Ascending aorta (tissue), 2 donors: ENCODE data around the gene PIK3CB. TPM values are rescaled to one million over a fixed set of nuclear protein-coding genes. Genes with fewer than 3 reads are reported as not detected.
"Not testable (repeated sequence)": the region's sequence is repeated elsewhere in the genome, so short reads cannot be mapped to it uniquely, and the experiment has no call there.

Experiments
- DNase-seq, 2 donors: peaks; one replicate each; pipeline ENCODE4 v3.0.0-alpha.2; 2019; ENCODE audit warnings: low spot score in 2 of 2
- H3K27ac ChIP-seq, 2 donors: fragments of 200-600 bp; sonication (generic); one replicate each; pipeline ENCODE4 v1.5.1; 2016 to 2017; ENCODE audit warnings: mild to moderate bottlenecking in 1 of 2
- H3K27me3 ChIP-seq: fragments of 200-600 bp; sonication (generic); one replicate; pipeline ENCODE4 v1.5.1; 2017
- H3K36me3 ChIP-seq, 2 donors: fragments of 200-600 bp; sonication (generic); one replicate each; pipeline ENCODE4 v1.5.1; 2016
- H3K4me1 ChIP-seq, 2 donors: fragments of 200-600 bp; sonication (generic); one replicate each; pipeline ENCODE4 v1.5.1; 2016 to 2017; ENCODE audit warnings: mild to moderate bottlenecking in 1 of 2
- H3K4me3 ChIP-seq, 2 donors: fragments of 200-600 bp; sonication (generic); one replicate each; pipeline ENCODE4 v1.5.1; 2016 to 2017; ENCODE audit warnings: mild to moderate bottlenecking in 1 of 2
- H3K9me3 ChIP-seq, 2 donors: fragments of 200-600 bp; sonication (generic); one replicate each; pipeline ENCODE4 v1.5.1; 2016
- intact Hi-C: fragments of 100-400 bp; cut with DNase I; formaldehyde crosslinking; loops from one replicate; pipeline ENCODE4 v1.15.1; 2023
- total RNA-seq: library from RNA; depleted of rRNA; stranded (reverse); fragments of >200 nt; gene quantifications from one replicate; pipeline ENCODE4 v1.1.0, GENCODE V29; 2016
- TF ChIP-seq, protein P1 (sequence below), 3 experiments: fragments of 200-600 bp in 2 of 3; fragments of 450-650 bp in 1 of 3; sonication (generic) in 2 of 3; IDR thresholded peaks; one replicate each; pipeline ENCODE4 v1.5.1; 2016 to 2019; ENCODE audit warnings: antibody characterized with exemption in 3 of 3, mild to moderate bottlenecking in 1 of 3, moderate library complexity in 1 of 3

Gene PIK3CB
- total RNA-seq, 1 donor from 2014 or later, result 9.3 TPM

GRCh38 chr3:138609898-138610266 is 224.8 kb downstream of the PIK3CB start:
- no peak for DNase-seq
- H3K27ac ChIP-seq, result peak overlapping the region; percentile 97
- no peaks in the 10 kb centered on the region for H3K9me3 ChIP-seq
- H3K4me3 ChIP-seq, result peak overlapping the region; percentile 81 to 93
- intact Hi-C loops, result no loop called here
- TF ChIP-seq, protein P1, sequence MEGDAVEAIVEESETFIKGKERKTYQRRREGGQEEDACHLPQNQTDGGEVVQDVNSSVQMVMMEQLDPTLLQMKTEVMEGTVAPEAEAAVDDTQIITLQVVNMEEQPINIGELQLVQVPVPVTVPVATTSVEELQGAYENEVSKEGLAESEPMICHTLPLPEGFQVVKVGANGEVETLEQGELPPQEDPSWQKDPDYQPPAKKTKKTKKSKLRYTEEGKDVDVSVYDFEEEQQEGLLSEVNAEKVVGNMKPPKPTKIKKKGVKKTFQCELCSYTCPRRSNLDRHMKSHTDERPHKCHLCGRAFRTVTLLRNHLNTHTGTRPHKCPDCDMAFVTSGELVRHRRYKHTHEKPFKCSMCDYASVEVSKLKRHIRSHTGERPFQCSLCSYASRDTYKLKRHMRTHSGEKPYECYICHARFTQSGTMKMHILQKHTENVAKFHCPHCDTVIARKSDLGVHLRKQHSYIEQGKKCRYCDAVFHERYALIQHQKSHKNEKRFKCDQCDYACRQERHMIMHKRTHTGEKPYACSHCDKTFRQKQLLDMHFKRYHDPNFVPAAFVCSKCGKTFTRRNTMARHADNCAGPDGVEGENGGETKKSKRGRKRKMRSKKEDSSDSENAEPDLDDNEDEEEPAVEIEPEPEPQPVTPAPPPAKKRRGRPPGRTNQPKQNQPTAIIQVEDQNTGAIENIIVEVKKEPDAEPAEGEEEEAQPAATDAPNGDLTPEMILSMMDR (IDR thresholded peaks at IDR 0.05), result no peak
- peaks cover 3 to 8% of the 10 kb centered on the region in 2 donors for H3K4me1 ChIP-seq
- H3K36me3 ChIP-seq, result no peaks in the 10 kb centered on the region
- H3K27me3 ChIP-seq, result no peaks in the 10 kb centered on the region

DNA sequence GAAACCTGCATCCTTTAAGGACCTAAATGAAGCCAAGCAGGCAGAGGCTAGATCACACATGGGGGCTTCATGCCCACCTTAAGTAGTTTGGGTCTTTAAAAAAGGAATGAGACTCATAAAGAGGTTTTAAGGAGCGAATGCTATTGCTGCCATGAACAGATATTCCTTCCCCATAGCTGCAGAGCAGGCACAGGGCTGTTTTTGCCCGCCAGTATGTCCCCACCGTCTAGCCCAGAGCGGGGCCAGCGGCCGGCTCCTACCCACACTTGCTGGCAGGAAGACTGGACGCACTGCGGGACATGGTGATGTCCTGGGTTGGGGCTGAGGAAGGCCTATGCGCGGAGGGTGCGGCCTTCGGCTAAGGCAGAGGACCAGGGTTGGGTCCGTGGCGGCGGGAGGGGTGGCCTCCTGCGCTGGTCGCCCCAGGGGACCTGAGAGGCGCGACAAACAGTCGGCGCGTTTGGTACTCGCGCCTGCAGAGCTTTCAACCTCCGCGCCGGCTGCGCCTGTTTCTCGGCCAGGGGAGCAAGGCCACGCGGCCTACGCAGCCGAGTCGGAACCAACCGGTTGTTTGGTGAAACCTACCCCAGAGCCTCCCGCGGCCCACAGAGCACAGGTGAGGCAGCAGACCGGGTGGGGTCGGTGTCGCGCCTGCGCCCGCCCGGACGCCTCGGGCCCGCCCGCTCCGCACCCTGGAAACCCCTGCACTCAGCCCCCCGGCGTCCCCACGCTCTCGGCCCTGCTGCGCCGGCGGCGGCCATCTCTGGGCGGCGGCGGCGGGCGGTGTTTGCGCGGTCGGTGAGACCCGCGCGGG is 226.2 kb downstream of the PIK3CB start, which contains the start of gene FAIM:
Gene FAIM, plus strand, starts transcription at position 450 of the 814 bp plus-strand sequence. CDS start 10,956 bp downstream, outside the sequence.
- TF ChIP-seq, protein P1 (IDR thresholded peaks at IDR 0.05), result no peak
- DNase-seq, result peak in 1 of 2 donors; percentile 76
- Histone ChIP-seq H3K4me3 (peak within 1 kb of the TSS; percentile 81 to 93), H3K9me3 (no peaks in the 10 kb centered on the region), H3K36me3 (no peaks in the 10 kb centered on the region), H3K4me1 (peaks cover 3 to 8% of the 10 kb centered on the region in 2 donors), H3K27ac (peak within 1 kb of the TSS; percentile 97), H3K27me3 (no peaks in the 10 kb centered on the region)
- intact Hi-C loops, result loop anchor here (1.0 kb wide), 2 partner anchors 14 to 227 kb away; partner anchors contain the start of gene CEP70

DNA sequence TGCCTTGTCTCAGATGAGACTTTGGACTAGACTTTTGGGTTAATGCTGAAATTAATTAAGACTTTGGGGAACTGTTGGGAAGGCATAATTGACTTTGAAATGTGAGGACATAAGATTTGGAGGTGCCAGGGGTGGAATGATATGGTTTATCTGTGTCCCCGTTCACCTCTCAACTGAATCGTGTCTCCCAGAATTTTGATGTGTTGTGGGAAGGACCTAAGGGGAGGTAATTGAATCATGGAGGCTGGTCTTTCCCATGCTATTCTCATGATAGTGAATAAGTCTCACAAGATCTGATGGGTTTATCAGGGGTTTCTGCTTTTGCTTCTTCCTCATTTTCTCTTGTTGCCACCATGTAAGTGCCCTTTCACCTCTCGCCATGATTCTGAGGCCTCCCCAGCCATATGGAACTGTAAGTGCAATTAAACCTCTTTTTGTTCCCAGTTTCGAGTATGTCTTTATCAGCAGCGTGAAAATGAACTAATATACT is 230.6 kb downstream of the PIK3CB start:
- H3K36me3 ChIP-seq, DNase-seq, intact Hi-C loops, H3K9me3 ChIP-seq, H3K27ac ChIP-seq, H3K27me3 ChIP-seq, H3K4me3 ChIP-seq, H3K4me1 ChIP-seq: not testable (repeated sequence)

Other genes starting within 250 kb of the PIK3CB start
- gene CEP70, start 240.7 kb downstream of the PIK3CB start, total RNA-seq, result 7.6 TPM
- gene FAIM, start 226.2 kb downstream of the PIK3CB start, total RNA-seq, result 13.5 TPM
- gene FOXL2, start 112.2 kb upstream of the PIK3CB start, total RNA-seq, result not detected
- not detected for gene FOXL2NB, start 112.3 kb upstream of the PIK3CB start, total RNA-seq
- not detected for gene PRR23A, start 171.3 kb upstream of the PIK3CB start, total RNA-seq
- gene PRR23B, start 186.0 kb upstream of the PIK3CB start, total RNA-seq, result not detected
- gene PRR23C, start 210.0 kb upstream of the PIK3CB start, total RNA-seq, result not detected